Measurements from ENCODE around the gene LRRC41. TPM values are rescaled to one million over a fixed set of nuclear protein-coding genes. Genes with fewer than 3 reads are reported as not detected.

The LRRC41 gene
- polyA plus RNA-seq, 1 donor from 2014 or later = 52.9 TPM

GRCh38 chr1:46309401-46310159 lies 6.2 kb upstream of the LRRC41 start:
- peaks cover 36% of the 10 kb centered on the region for H3K79me2 ChIP-seq (replicated peaks; ENCODE audit: insufficient read depth, low read length)
- no peaks in the 10 kb centered on the region for H4K20me1 ChIP-seq (ENCODE audit: insufficient read depth)
- H3K36me3 ChIP-seq (ENCODE audit: insufficient read depth, low read length) = no peaks in the 10 kb centered on the region
- H3K27me3 ChIP-seq (ENCODE audit: insufficient read depth, low read depth, low read length) = no peaks in the 10 kb centered on the region
- no peak overlapping the region for H3K4me2 ChIP-seq (ENCODE audit: low read length)
- no peaks in the 10 kb centered on the region for H3F3A ChIP-seq (ENCODE audit: insufficient read depth, low read length, poor library complexity, severe bottlenecking)
- H3K9me3 ChIP-seq (ENCODE audit: low read length) = no peaks in the 10 kb centered on the region
- no peak overlapping the region for H3K4me3 ChIP-seq (ENCODE audit: low read length)
- TF ChIP-seq EZH2 (IDR thresholded peaks at IDR 0.05; ENCODE audit: borderline replicate concordance, insufficient read depth, low read length, poor library complexity, severe bottlenecking) (no peak), POLR2AphosphoS5 (IDR thresholded peaks at IDR 0.05) (no peak)
- no peaks in the 10 kb centered on the region for H3K9me2 ChIP-seq (ENCODE audit: insufficient read depth, low read length)
- no peak overlapping the region for H3K9ac ChIP-seq (ENCODE audit: low read length)
- no peak overlapping the region for H2AFZ ChIP-seq (ENCODE audit: low read depth, low read length)
- no peak overlapping the region for H3K27ac ChIP-seq (ENCODE audit: low read length)

- no peak overlapping the region for H3K9ac ChIP-seq (ENCODE audit: low read length)
- H3K27ac ChIP-seq (ENCODE audit: low read length) = no peak overlapping the region
- no peaks in the 10 kb centered on the region for H3K9me2 ChIP-seq (ENCODE audit: insufficient read depth, low read length)
- peaks cover 54% of the 10 kb centered on the region for H3K79me2 ChIP-seq (replicated peaks; ENCODE audit: insufficient read depth, low read length)
- no peaks in the 10 kb centered on the region for H3K36me3 ChIP-seq (ENCODE audit: insufficient read depth, low read length)
- H3F3A ChIP-seq (ENCODE audit: insufficient read depth, low read length, poor library complexity, severe bottlenecking) = no peaks in the 10 kb centered on the region
- no peak overlapping the region for H3K4me3 ChIP-seq (ENCODE audit: low read length)
- no peaks in the 10 kb centered on the region for H4K20me1 ChIP-seq (ENCODE audit: insufficient read depth)
- H3K27me3 ChIP-seq (ENCODE audit: insufficient read depth, low read depth, low read length) = no peaks in the 10 kb centered on the region
- H2AFZ ChIP-seq (ENCODE audit: low read depth, low read length) = no peak overlapping the region
- no peaks in the 10 kb centered on the region for H3K9me3 ChIP-seq (ENCODE audit: low read length)
- H3K4me2 ChIP-seq (ENCODE audit: low read length) = no peak overlapping the region
- TF ChIP-seq MXI1 (conservative IDR thresholded peaks at IDR 0.05; ENCODE audit: poor library complexity, severe bottlenecking) = no peak
Observed at GRCh38 chr1:46306159-46306530, 2.7 kb upstream of the LRRC41 start.

GRCh38 chr1:46303872-46304326 lies 483 bp upstream of the LRRC41 start:
- peak overlapping the region; percentile 30 for H2AFZ ChIP-seq (ENCODE audit: low read depth, low read length)
- no peaks in the 10 kb centered on the region for H3K36me3 ChIP-seq (ENCODE audit: insufficient read depth, low read length)
- no peaks in the 10 kb centered on the region for H3F3A ChIP-seq (ENCODE audit: insufficient read depth, low read length, poor library complexity, severe bottlenecking)
- H4K20me1 ChIP-seq (ENCODE audit: insufficient read depth) = no peaks in the 10 kb centered on the region
- H3K4me2 ChIP-seq (ENCODE audit: low read length) = peak overlapping the region; percentile 51
- H3K79me2 ChIP-seq (replicated peaks; ENCODE audit: insufficient read depth, low read length) = peaks cover 77% of the 10 kb centered on the region
- no peaks in the 10 kb centered on the region for H3K27me3 ChIP-seq (ENCODE audit: insufficient read depth, low read depth, low read length)
- H3K9ac ChIP-seq (ENCODE audit: low read length) = peak overlapping the region; percentile 99
- TF ChIP-seq SMC3 (conservative IDR thresholded peaks at IDR 0.05; ENCODE audit: poor library complexity) (peak; percentile 12), RAD21 (conservative IDR thresholded peaks at IDR 0.05) (no peak)
- H3K4me3 ChIP-seq (ENCODE audit: low read length) = peak overlapping the region; percentile 99
- H3K9me3 ChIP-seq (ENCODE audit: low read length) = no peaks in the 10 kb centered on the region
- H3K27ac ChIP-seq (ENCODE audit: low read length) = peak overlapping the region; percentile 93
- H3K9me2 ChIP-seq (ENCODE audit: insufficient read depth, low read length) = no peaks in the 10 kb centered on the region

- Histone ChIP-seq H3K4me3 (ENCODE audit: low read length) (peak overlapping the region; percentile 99), H2AFZ (ENCODE audit: low read depth, low read length) (peak overlapping the region; percentile 60), H3K4me2 (ENCODE audit: low read length) (peak overlapping the region; percentile 82), H3K9me2 (ENCODE audit: insufficient read depth, low read length) (no peaks in the 10 kb centered on the region), H3K79me2 (replicated peaks; ENCODE audit: insufficient read depth, low read length) (peaks cover 81% of the 10 kb centered on the region), H3F3A (ENCODE audit: insufficient read depth, low read length, poor library complexity, severe bottlenecking) (no peaks in the 10 kb centered on the region), H3K27ac (ENCODE audit: low read length) (peak overlapping the region; percentile 93), H3K9me3 (ENCODE audit: low read length) (no peaks in the 10 kb centered on the region), H3K36me3 (ENCODE audit: insufficient read depth, low read length) (peaks cover 2% of the 10 kb centered on the region), H3K9ac (ENCODE audit: low read length) (peak overlapping the region; percentile 99), H3K27me3 (ENCODE audit: insufficient read depth, low read depth, low read length) (no peaks in the 10 kb centered on the region), H4K20me1 (ENCODE audit: insufficient read depth) (no peaks in the 10 kb centered on the region)
- TF ChIP-seq EP300 (conservative IDR thresholded peaks at IDR 0.05; ENCODE audit: poor library complexity, severe bottlenecking) (no peak), SMC3 (conservative IDR thresholded peaks at IDR 0.05; ENCODE audit: poor library complexity) (no peak), CTCF (IDR thresholded peaks at IDR 0.05; ENCODE audit: poor library complexity, severe bottlenecking) (no peak), EZH2 (IDR thresholded peaks at IDR 0.05; ENCODE audit: borderline replicate concordance, insufficient read depth, low read length, poor library complexity, severe bottlenecking) (no peak), TAF1 (IDR thresholded peaks at IDR 0.05; ENCODE audit: low read depth) (no peak), RAD21 (conservative IDR thresholded peaks at IDR 0.05) (no peak), REST (IDR thresholded peaks at IDR 0.05; ENCODE audit: borderline replicate concordance) (no peak)
Observed at GRCh38 chr1:46302641-46303037, 777 bp downstream of the LRRC41 start.

Measured in neural cell (in vitro differentiated cells).